Esophagus muscularis mucosa (tissue), 4 donors: ENCODE measurements around the gene CNTNAP2. TPM values are rescaled to one million over a fixed set of nuclear protein-coding genes. Genes with fewer than 3 reads are reported as not detected.

Experiments used
- DNase-seq: peaks from one replicate; pipeline ENCODE4 v3.0.0-alpha.2; 2017; ENCODE audit errors: extremely low spot score
- H3K27ac ChIP-seq, 4 donors: fragments of 200-600 bp; sonication (generic); replicated peaks in 1 of 4; 1 replicate in 3 of 4; 2 replicates in 1 of 4; pipeline ENCODE4 v1.5.1; 2016 to 2019; ENCODE audit warnings: mild to moderate bottlenecking in 1 of 4
- H3K27me3 ChIP-seq, 4 donors: fragments of 200-600 bp; sonication (generic); one replicate each; pipeline versions ENCODE4 v1.5.1 to v1.6.0; 2016 to 2019
- H3K36me3 ChIP-seq, 4 donors: fragments of 200-600 bp; sonication (generic); one replicate each; pipeline ENCODE4 v1.5.1; 2016 to 2019
- H3K4me1 ChIP-seq, 4 donors: fragments of 200-600 bp; sonication (generic); one replicate each; pipeline ENCODE4 v1.5.1; 2016 to 2019
- H3K4me3 ChIP-seq, 4 donors: fragments of 200-600 bp; sonication (generic); 1 replicate in 2 of 4; 2 replicates in 2 of 4; pipeline ENCODE4 v1.5.1; 2016 to 2019; ENCODE audit warnings: mild to moderate bottlenecking in 4 of 4, moderate library complexity in 1 of 4
- H3K9me3 ChIP-seq, 4 donors: fragments of 200-600 bp; sonication (generic); 1 replicate in 3 of 4; 2 replicates in 1 of 4; pipeline ENCODE4 v1.5.1; 2016 to 2019
- EP300 ChIP-seq: sonication (generic); formaldehyde crosslinking; IDR thresholded peaks from one replicate; pipeline ENCODE4 v1.6.1; 2017; ENCODE audit warnings: antibody characterized with exemption
- POLR2A ChIP-seq: fragments of 450-650 bp; IDR thresholded peaks from one replicate; pipeline ENCODE4 v1.6.1; 2017; ENCODE audit warnings: antibody characterized with exemption, moderate library complexity, mild to moderate bottlenecking, low read depth
- POLR2AphosphoS5 ChIP-seq, 2 donors: sonication (generic); formaldehyde crosslinking; IDR thresholded peaks; one replicate each; pipeline ENCODE4 v1.6.1; 2017; ENCODE audit warnings: antibody characterized with exemption in 2 of 2
- WGBS: methylation state at CpG from one replicate; pipeline ENCODE4 v1.1.5; 2018; 5-methylcytosine and 5-hydroxymethylcytosine counted together
- intact Hi-C: fragments of 100-400 bp; cut with DNase I; formaldehyde crosslinking; loops from one replicate; pipeline ENCODE4 v1.15.1; 2023
- total RNA-seq, 4 donors: library from RNA; depleted of rRNA; stranded (reverse); fragments of >200 nt; gene quantifications; one replicate each; pipeline versions ENCODE4 v1.1.0 to v1.2.1, GENCODE V29; 2016
- TF ChIP-seq, protein P1 (sequence below), 3 experiments: fragments of 200-600 bp in 2 of 3; fragments of 450-650 bp in 1 of 3; sonication (generic) in 2 of 3; IDR thresholded peaks; one replicate each; pipeline ENCODE4 v1.5.1; 2017 to 2019; ENCODE audit warnings: antibody characterized with exemption in 3 of 3, mild to moderate bottlenecking in 2 of 3, moderate library complexity in 1 of 3

The CNTNAP2 gene
- total RNA-seq, 4 donors from 2014 or later = 1.2 to 2.9 (median 1.9) TPM

DNA sequence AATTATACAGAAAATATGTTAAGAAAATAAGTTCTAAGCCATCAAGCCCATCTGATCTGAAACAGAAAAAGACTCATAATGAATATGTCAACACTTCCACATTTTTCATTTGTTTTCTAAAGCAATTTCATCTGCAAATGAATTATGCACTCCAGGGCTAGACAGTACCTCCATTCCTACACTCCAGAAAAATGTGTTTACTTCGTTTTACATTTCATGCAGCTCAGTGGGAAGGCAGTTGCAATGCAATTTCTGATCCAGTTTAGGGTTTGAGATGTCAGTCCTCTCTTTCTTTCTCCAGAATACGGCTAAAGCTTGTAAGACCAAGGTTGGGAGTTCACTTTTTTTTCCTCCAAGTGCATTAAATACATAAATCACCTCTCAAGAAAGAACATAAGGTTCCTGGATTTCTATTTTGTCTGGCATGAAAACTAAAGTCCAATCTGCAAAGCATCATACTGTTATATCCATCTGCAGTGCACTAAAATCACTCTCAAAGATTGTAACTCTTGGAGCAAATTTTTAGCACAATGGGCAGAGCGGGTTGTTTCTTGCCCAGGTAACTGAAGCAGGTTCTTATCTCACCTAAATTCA, 2125.2 kb downstream of the CNTNAP2 start:
- no peak for TF ChIP-seq EP300
- TF ChIP-seq POLR2A = no peak
- TF ChIP-seq, protein P1, sequence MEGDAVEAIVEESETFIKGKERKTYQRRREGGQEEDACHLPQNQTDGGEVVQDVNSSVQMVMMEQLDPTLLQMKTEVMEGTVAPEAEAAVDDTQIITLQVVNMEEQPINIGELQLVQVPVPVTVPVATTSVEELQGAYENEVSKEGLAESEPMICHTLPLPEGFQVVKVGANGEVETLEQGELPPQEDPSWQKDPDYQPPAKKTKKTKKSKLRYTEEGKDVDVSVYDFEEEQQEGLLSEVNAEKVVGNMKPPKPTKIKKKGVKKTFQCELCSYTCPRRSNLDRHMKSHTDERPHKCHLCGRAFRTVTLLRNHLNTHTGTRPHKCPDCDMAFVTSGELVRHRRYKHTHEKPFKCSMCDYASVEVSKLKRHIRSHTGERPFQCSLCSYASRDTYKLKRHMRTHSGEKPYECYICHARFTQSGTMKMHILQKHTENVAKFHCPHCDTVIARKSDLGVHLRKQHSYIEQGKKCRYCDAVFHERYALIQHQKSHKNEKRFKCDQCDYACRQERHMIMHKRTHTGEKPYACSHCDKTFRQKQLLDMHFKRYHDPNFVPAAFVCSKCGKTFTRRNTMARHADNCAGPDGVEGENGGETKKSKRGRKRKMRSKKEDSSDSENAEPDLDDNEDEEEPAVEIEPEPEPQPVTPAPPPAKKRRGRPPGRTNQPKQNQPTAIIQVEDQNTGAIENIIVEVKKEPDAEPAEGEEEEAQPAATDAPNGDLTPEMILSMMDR (IDR thresholded peaks at IDR 0.05) = no peak
- TF ChIP-seq POLR2AphosphoS5 (IDR thresholded peaks at IDR 0.05) = no peak
- H3K36me3 ChIP-seq = no peaks in the 10 kb centered on the region
- 57% methylated on average over 3 of the region's 3 CpGs for WGBS
- no peaks in the 10 kb centered on the region for H3K9me3 ChIP-seq
- intact Hi-C loops = no loop called here
- DNase-seq = no peak
- H3K27ac ChIP-seq = no peak overlapping the region
- H3K4me1 ChIP-seq = peaks cover 0 to 12% (median 12%) of the 10 kb centered on the region in 4 donors
- H3K4me3 ChIP-seq = no peak overlapping the region
- H3K27me3 ChIP-seq = no peaks in the 10 kb centered on the region

GRCh38 chr7:148242294-148242821, 2125.8 kb downstream of the CNTNAP2 start:
- Histone ChIP-seq H3K36me3 (no peaks in the 10 kb centered on the region), H3K9me3 (no peaks in the 10 kb centered on the region), H3K27ac (no peak overlapping the region), H3K4me3 (peak overlapping the region; percentile 15 to 48 (median 27)), H3K4me1 (peaks cover 0 to 12% (median 12%) of the 10 kb centered on the region in 4 donors), H3K27me3 (no peaks in the 10 kb centered on the region)
- intact Hi-C loops = no loop called here
- DNase-seq = no peak
- WGBS = 17% methylated on average over 17 of the region's 17 CpGs
- TF ChIP-seq POLR2A (no peak), POLR2AphosphoS5 (IDR thresholded peaks at IDR 0.05) (peak in 1 of 2 donors; percentile 15)
- TF ChIP-seq, protein P1 (IDR thresholded peaks at IDR 0.05) = peak; percentile 67 to 82 (median 70)

DNA sequence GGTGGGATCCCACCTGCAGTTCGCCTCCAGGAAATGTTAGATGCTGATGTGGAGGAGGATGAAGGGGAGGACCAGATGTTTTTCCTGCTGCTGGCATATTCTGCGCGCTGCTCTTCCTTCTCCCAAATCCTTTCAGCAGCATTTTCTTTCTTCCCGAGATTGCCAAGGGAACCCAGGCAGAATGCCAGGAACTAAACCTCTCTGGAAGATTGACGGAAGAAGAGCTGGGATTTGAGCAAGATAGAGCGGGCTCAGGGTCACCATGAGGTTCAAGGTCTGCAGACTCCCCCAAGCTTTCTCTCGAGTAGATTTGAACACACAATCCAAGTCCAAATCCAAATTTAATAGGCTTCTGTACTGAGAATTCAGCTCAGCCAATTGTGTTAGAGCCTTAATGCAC, 2128.8 kb downstream of the CNTNAP2 start:
- TF ChIP-seq, protein P1 (IDR thresholded peaks at IDR 0.05) = no peak
- TF ChIP-seq POLR2AphosphoS5 (IDR thresholded peaks at IDR 0.05) = no peak
- no peak for TF ChIP-seq POLR2A
- no peak for TF ChIP-seq EP300
- H3K27me3 ChIP-seq = no peaks in the 10 kb centered on the region
- 69% methylated on average over 7 of the region's 7 CpGs for WGBS
- no peak overlapping the region for H3K27ac ChIP-seq
- DNase-seq = no peak
- no peaks in the 10 kb centered on the region for H3K36me3 ChIP-seq
- no peak overlapping the region for H3K4me3 ChIP-seq
- intact Hi-C loops = no loop called here
- peaks cover 0 to 12% (median 12%) of the 10 kb centered on the region in 4 donors for H3K4me1 ChIP-seq
- H3K9me3 ChIP-seq = no peaks in the 10 kb centered on the region

GRCh38 chr7:148253629-148254028, 2137.0 kb downstream of the CNTNAP2 start:
- Histone ChIP-seq H3K4me3 (no peak overlapping the region), H3K27ac (no peak overlapping the region), H3K4me1 (no peaks in the 10 kb centered on the region), H3K36me3 (no peaks in the 10 kb centered on the region), H3K9me3 (peaks cover 0 to 15% (median 5%) of the 10 kb centered on the region in 4 donors), H3K27me3 (no peaks in the 10 kb centered on the region)
- intact Hi-C loops = no loop called here
- 95% methylated on average over 7 of the region's 7 CpGs for WGBS
- TF ChIP-seq POLR2A (no peak), EP300 (no peak), POLR2AphosphoS5 (IDR thresholded peaks at IDR 0.05) (no peak)
- TF ChIP-seq, protein P1 (IDR thresholded peaks at IDR 0.05) = no peak
- DNase-seq = no peak

- peaks cover 0 to 15% (median 5%) of the 10 kb centered on the region in 4 donors for H3K9me3 ChIP-seq
- H3K27me3 ChIP-seq = no peaks in the 10 kb centered on the region
- DNase-seq = no peak
- intact Hi-C loops = no loop called here
- no peak overlapping the region for H3K27ac ChIP-seq
- no peaks in the 10 kb centered on the region for H3K36me3 ChIP-seq
- no peak overlapping the region for H3K4me3 ChIP-seq
- peaks cover 0 to 4% (median 2%) of the 10 kb centered on the region in 4 donors for H3K4me1 ChIP-seq
- TF ChIP-seq, protein P1 (IDR thresholded peaks at IDR 0.05) = peak; percentile 12 to 33 (median 24)
- no peak for TF ChIP-seq EP300
- WGBS = 52% methylated on average over 3 of the region's 3 CpGs
These were observed 2138.7 kb downstream of the CNTNAP2 start for GRCh38 chr7:148255333-148255732.
